ENCODE results near the gene ITGAV. TPM values are rescaled to one million over a fixed set of nuclear protein-coding genes. Genes with fewer than 3 reads are reported as not detected.
"Not testable (repeated sequence)": the region's sequence is repeated elsewhere in the genome, so short reads cannot be mapped to it uniquely, and the experiment has no call there.

The ITGAV gene
- polyA plus RNA-seq (ENCODE audit: insufficient read length in 3 of 3): 10 to 100 TPM; 68.1 to 72.2 (median 69.8) TPM

GRCh38 chr2:186589612-186590349, at the start of gene ITGAV:
ITGAV (plus strand) TSS chr2:186590056; CDS start chr2:186590339, 283 bp downstream.
- DNase-seq (ENCODE audit: low read depth in 3 of 3, low spot score in 2 of 3): peak; percentile 78 to 83 (median 81)

GRCh38 chr2:186540941-186541340, 48.9 kb upstream of the ITGAV start:
- DNase-seq (ENCODE audit: low read depth in 3 of 3, low spot score in 2 of 3): no peak

- DNase-seq (ENCODE audit: low read depth in 3 of 3, low spot score in 2 of 3): no peak
These were observed 47.9 kb upstream of the ITGAV start for GRCh38 chr2:186542002-186542401.

GRCh38 chr2:186543561-186544131, 46.2 kb upstream of the ITGAV start:
- DNase-seq (ENCODE audit: low read depth in 3 of 3, low spot score in 2 of 3): no peak

- DNase-seq (ENCODE audit: low read depth in 3 of 3, low spot score in 2 of 3): peak in 1 of 3 donors; percentile 10
These were observed 45.6 kb upstream of the ITGAV start for GRCh38 chr2:186544255-186544675.

- no peak for DNase-seq (ENCODE audit: low read depth in 3 of 3, low spot score in 2 of 3)
These were observed 43.0 kb upstream of the ITGAV start for GRCh38 chr2:186546846-186547245.

GRCh38 chr2:186551323-186552050, 38.4 kb upstream of the ITGAV start:
- no peak for DNase-seq (ENCODE audit: low read depth in 3 of 3, low spot score in 2 of 3)

GRCh38 chr2:186554429-186554828, 35.4 kb upstream of the ITGAV start:
- DNase-seq (ENCODE audit: low read depth in 3 of 3, low spot score in 2 of 3): no peak

- no peak for DNase-seq (ENCODE audit: low read depth in 3 of 3, low spot score in 2 of 3)
These were observed 34.8 kb upstream of the ITGAV start for GRCh38 chr2:186554850-186555671.

GRCh38 chr2:186558512-186559276, 31.2 kb upstream of the ITGAV start:
- DNase-seq (ENCODE audit: low read depth in 3 of 3, low spot score in 2 of 3): no peak

GRCh38 chr2:186559370-186559769, 30.5 kb upstream of the ITGAV start:
- no peak for DNase-seq (ENCODE audit: low read depth in 3 of 3, low spot score in 2 of 3)

- DNase-seq (ENCODE audit: low read depth in 3 of 3, low spot score in 2 of 3): no peak
These were observed 30.0 kb upstream of the ITGAV start for GRCh38 chr2:186559848-186560247.

GRCh38 chr2:186560254-186560653, 29.6 kb upstream of the ITGAV start:
- DNase-seq (ENCODE audit: low read depth in 3 of 3, low spot score in 2 of 3): no peak

- no peak for DNase-seq (ENCODE audit: low read depth in 3 of 3, low spot score in 2 of 3)
These were observed 28.2 kb upstream of the ITGAV start for GRCh38 chr2:186561467-186562208.

- DNase-seq (ENCODE audit: low read depth in 3 of 3, low spot score in 2 of 3): no peak
These were observed 27.7 kb upstream of the ITGAV start for GRCh38 chr2:186562209-186562578.

GRCh38 chr2:186568600-186568999, 21.3 kb upstream of the ITGAV start:
- not testable (repeated sequence) for DNase-seq (ENCODE audit: low read depth in 3 of 3, low spot score in 2 of 3)

GRCh38 chr2:186569127-186569526, 20.7 kb upstream of the ITGAV start:
- not testable (repeated sequence) for DNase-seq (ENCODE audit: low read depth in 3 of 3, low spot score in 2 of 3)

- no peak for DNase-seq (ENCODE audit: low read depth in 3 of 3, low spot score in 2 of 3)
These were observed 20.0 kb upstream of the ITGAV start for GRCh38 chr2:186569897-186570296.

GRCh38 chr2:186570604-186571003, 19.3 kb upstream of the ITGAV start:
- no peak for DNase-seq (ENCODE audit: low read depth in 3 of 3, low spot score in 2 of 3)
